Measurements from ENCODE around the gene BOK.
"Not testable (repeated sequence)": the region's sequence is repeated elsewhere in the genome, so short reads cannot be mapped to it uniquely, and the experiment has no call there.

The BOK gene

DNA sequence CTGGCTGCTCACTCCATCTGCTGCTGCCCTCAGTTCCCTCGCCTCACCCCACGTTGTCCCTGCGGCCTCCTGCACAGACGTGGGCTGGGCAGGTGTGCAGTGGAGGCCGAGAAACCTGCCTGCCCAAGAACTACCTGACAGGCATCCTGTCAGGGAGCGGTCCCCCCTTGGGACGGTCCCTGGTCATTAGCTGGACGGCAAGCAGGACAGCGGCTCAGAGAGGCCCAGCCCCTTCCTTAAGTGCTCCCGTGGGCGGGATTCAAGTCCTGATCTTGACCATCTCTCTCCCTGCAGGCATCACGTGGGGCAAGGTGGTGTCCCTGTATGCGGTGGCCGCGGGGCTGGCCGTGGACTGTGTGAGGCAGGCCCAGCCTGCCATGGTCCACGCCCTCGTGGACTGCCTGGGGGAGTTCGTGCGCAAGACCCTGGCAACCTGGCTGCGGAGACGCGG, 11.3 kb downstream of the BOK start:
- TF ChIP-seq, protein P1, sequence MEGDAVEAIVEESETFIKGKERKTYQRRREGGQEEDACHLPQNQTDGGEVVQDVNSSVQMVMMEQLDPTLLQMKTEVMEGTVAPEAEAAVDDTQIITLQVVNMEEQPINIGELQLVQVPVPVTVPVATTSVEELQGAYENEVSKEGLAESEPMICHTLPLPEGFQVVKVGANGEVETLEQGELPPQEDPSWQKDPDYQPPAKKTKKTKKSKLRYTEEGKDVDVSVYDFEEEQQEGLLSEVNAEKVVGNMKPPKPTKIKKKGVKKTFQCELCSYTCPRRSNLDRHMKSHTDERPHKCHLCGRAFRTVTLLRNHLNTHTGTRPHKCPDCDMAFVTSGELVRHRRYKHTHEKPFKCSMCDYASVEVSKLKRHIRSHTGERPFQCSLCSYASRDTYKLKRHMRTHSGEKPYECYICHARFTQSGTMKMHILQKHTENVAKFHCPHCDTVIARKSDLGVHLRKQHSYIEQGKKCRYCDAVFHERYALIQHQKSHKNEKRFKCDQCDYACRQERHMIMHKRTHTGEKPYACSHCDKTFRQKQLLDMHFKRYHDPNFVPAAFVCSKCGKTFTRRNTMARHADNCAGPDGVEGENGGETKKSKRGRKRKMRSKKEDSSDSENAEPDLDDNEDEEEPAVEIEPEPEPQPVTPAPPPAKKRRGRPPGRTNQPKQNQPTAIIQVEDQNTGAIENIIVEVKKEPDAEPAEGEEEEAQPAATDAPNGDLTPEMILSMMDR (IDR thresholded peaks at IDR 0.05; ENCODE audit: borderline replicate concordance, extremely low read depth, low read length, poor library complexity, severe bottlenecking): no peak
- no peak for TF ChIP-seq EZH2 (IDR thresholded peaks at IDR 0.05; ENCODE audit: borderline replicate concordance, low read depth, low read length, severe bottlenecking)
- no peak for DNase-seq

DNA sequence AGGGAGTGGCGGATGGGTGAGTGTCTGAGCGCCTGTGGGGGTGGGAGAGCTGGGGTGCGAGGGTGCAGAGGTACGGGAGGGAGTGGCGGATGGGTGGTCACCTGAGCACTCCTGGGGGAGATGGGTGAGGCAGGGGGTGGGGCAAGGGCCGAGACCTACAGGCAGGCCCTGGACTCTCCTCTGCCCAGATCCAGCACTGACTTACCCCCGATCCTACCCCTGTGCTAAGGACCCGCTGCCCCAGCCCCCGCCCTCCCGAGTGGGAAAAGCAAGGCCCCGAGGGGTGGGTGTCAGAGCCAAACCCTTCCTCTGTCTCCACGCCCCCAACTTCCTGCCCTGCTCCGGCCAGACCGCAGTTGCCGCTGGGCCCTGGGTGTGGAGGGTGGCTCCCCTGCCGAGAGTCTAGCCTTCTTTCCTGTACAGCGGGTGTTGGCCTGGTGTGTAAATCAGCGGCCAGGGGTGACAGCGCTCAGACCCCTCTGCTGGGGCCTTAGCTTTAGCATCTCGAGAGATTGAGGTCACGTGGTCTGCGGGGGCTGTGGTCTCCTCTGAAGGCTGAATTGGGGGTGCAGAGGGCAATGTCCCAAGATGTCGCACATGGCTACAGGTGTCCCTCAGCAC, 12.5 kb downstream of the BOK start:
- H3K9ac ChIP-seq (ENCODE audit: low read depth, low read length): no peak overlapping the region
- H3K4me2 ChIP-seq (ENCODE audit: insufficient read depth, low read length): no peak overlapping the region
- H3K79me2 ChIP-seq (ENCODE audit: insufficient read depth, low read length): no peaks in the 10 kb centered on the region
- DNase-seq (no peak), ATAC-seq (ENCODE audit: insufficient read depth, low read depth) (0 out of 3 replicates have a peak, but pooled peaks have one; percentile 13)
- H2AFZ ChIP-seq (ENCODE audit: low read depth, low read length): no peak overlapping the region
- TF ChIP-seq, protein P1 (IDR thresholded peaks at IDR 0.05; ENCODE audit: borderline replicate concordance, extremely low read depth, low read length, poor library complexity, severe bottlenecking): no peak
- TF ChIP-seq EZH2 (IDR thresholded peaks at IDR 0.05; ENCODE audit: borderline replicate concordance, low read depth, low read length, severe bottlenecking): no peak
- no peaks in the 10 kb centered on the region for H3K4me1 ChIP-seq (ENCODE audit: insufficient read depth, low read length)
- no peaks in the 10 kb centered on the region for H3K27me3 ChIP-seq (ENCODE audit: insufficient read depth, low read length, poor library complexity)
- H3K36me3 ChIP-seq (ENCODE audit: insufficient read depth, low read length): no peaks in the 10 kb centered on the region
- no peaks in the 10 kb centered on the region for H3K9me3 ChIP-seq (ENCODE audit: insufficient read depth, low read length, severe bottlenecking)
- no peak overlapping the region for H3K4me3 ChIP-seq (ENCODE audit: low read depth in 1 of 2, low read length in 2 of 2)
- H3K27ac ChIP-seq (ENCODE audit: low read length): no peak overlapping the region
- no peaks in the 10 kb centered on the region for H4K20me1 ChIP-seq (ENCODE audit: insufficient read depth, low read length)

More for the DNA sequence above, 11.3 kb downstream of the BOK start:
- no peak overlapping the region for H3K4me3 ChIP-seq (ENCODE audit: low read depth in 1 of 2, low read length in 2 of 2)
- H3K27ac ChIP-seq (ENCODE audit: low read length): no peak overlapping the region
- H3K36me3 ChIP-seq (ENCODE audit: insufficient read depth, low read length): no peaks in the 10 kb centered on the region
- H3K27me3 ChIP-seq (ENCODE audit: insufficient read depth, low read length, poor library complexity): no peaks in the 10 kb centered on the region
- H3K9me3 ChIP-seq (ENCODE audit: insufficient read depth, low read length, severe bottlenecking): no peaks in the 10 kb centered on the region
- no peak overlapping the region for H2AFZ ChIP-seq (ENCODE audit: low read depth, low read length)
- H4K20me1 ChIP-seq (ENCODE audit: insufficient read depth, low read length): no peaks in the 10 kb centered on the region
- H3K79me2 ChIP-seq (ENCODE audit: insufficient read depth, low read length): no peaks in the 10 kb centered on the region
- no peak overlapping the region for H3K9ac ChIP-seq (ENCODE audit: low read depth, low read length)
- ATAC-seq (ENCODE audit: insufficient read depth, low read depth): no peak
- H3K4me1 ChIP-seq (ENCODE audit: insufficient read depth, low read length): no peaks in the 10 kb centered on the region
- H3K4me2 ChIP-seq (ENCODE audit: insufficient read depth, low read length): no peak overlapping the region

DNA sequence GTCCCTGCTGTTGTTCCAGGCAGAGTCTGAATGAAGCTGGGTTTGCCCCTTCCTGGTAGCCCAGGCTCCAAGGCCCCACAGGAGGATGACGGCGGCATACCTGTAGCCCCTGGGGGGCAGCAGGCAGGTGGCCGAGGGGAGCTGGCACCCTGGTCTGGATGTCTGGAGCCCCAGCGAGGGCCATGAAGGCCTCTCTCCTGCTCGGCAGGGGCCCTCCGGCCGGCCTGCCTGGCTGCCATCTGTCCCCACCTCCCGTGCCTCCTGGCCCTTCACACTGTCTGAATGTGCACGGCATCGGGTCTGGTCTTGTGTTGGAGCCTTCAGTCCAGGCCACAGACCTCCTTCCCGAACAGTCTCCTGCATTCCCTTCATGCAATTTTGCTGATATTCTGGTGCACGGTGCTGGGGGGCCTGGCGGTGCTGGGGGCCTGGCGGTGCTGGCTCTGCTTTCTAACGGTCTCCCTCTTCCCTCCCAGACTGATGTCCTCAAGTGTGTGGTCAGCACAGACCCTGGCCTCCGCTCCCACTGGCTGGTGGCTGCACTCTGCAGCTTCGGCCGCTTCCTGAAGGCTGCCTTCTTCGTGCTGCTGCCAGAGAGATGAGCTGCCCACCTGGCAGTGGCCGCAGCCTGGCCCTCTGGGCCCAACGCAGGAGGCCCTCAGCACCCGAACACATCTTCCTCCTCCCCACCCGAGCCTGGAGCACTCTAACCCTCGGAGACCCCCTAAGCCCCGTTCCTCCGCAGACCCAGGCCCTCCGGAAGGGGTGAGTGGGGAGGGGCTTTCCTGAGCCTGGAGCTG, 13.5 kb downstream of the BOK start:
- Histone ChIP-seq H2AFZ (ENCODE audit: low read depth, low read length) (no peak overlapping the region), H3K4me2 (ENCODE audit: insufficient read depth, low read length) (no peak overlapping the region), H3K4me1 (ENCODE audit: insufficient read depth, low read length) (no peaks in the 10 kb centered on the region), H3K9ac (ENCODE audit: low read depth, low read length) (no peak overlapping the region), H3K9me3 (ENCODE audit: insufficient read depth, low read length, severe bottlenecking) (no peaks in the 10 kb centered on the region), H4K20me1 (ENCODE audit: insufficient read depth, low read length) (no peaks in the 10 kb centered on the region), H3K27ac (ENCODE audit: low read length) (no peak overlapping the region), H3K27me3 (ENCODE audit: insufficient read depth, low read length, poor library complexity) (no peaks in the 10 kb centered on the region), H3K36me3 (ENCODE audit: insufficient read depth, low read length) (no peaks in the 10 kb centered on the region), H3K79me2 (ENCODE audit: insufficient read depth, low read length) (no peaks in the 10 kb centered on the region), H3K4me3 (ENCODE audit: low read depth in 1 of 2, low read length in 2 of 2) (no peak overlapping the region)
- DNase-seq (no peak), ATAC-seq (ENCODE audit: insufficient read depth, low read depth) (peak; percentile 27; the same call in 1 of the 3 replicates)
- TF ChIP-seq, protein P1 (IDR thresholded peaks at IDR 0.05; ENCODE audit: borderline replicate concordance, extremely low read depth, low read length, poor library complexity, severe bottlenecking): no peak
- TF ChIP-seq EZH2 (IDR thresholded peaks at IDR 0.05; ENCODE audit: borderline replicate concordance, low read depth, low read length, severe bottlenecking): no peak

DNA sequence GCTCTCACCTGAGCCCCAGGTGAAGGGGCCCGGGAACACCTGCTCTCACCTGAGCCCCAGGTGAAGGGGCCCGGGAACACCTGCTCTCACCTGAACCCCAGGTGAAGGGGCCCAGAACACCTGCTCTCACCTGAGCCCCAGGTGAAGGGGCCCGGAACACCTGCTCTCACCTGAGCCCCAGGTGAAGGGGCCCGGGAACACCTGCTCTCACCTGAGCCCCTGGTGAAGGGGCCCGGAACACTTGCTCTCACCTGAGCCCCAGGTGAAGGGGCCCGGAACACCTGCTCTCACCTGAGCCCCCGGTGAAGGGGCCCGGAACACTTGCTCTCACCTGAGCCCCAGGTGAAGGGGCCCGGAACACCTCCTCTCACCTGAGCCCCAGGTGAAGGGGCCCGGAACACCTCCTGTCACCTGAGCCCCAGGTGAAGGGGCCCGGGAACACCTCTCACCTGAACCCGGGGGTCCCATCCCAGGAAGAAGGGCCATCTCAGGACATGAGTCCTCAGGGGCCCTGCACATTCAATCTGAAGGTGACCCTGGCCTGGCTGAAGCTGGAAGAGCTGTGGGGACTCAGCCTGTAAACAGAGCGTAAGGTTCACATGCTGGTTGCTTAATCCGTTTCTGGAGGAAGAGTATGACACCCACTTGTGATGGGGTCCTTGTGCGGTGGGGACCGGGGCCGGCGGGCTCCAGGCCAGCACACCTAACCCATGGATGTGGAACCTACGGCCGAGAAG, 14.5 kb downstream of the BOK start:
- peak; percentile 18; the same call in 1 of the 3 replicates for ATAC-seq (ENCODE audit: insufficient read depth, low read depth)
- not testable (repeated sequence) for DNase-seq; H3K4me2 ChIP-seq (ENCODE audit: insufficient read depth, low read length); H4K20me1 ChIP-seq (ENCODE audit: insufficient read depth, low read length); H3K4me3 ChIP-seq (ENCODE audit: low read depth in 1 of 2, low read length in 2 of 2); H3K4me1 ChIP-seq (ENCODE audit: insufficient read depth, low read length); H3K36me3 ChIP-seq (ENCODE audit: insufficient read depth, low read length); H3K9ac ChIP-seq (ENCODE audit: low read depth, low read length); H3K9me3 ChIP-seq (ENCODE audit: insufficient read depth, low read length, severe bottlenecking); H2AFZ ChIP-seq (ENCODE audit: low read depth, low read length); H3K27me3 ChIP-seq (ENCODE audit: insufficient read depth, low read length, poor library complexity); H3K27ac ChIP-seq (ENCODE audit: low read length); H3K79me2 ChIP-seq (ENCODE audit: insufficient read depth, low read length)
